K562 (cell line): ENCODE results near the gene PARD3B. TPM values are rescaled to one million over a fixed set of nuclear protein-coding genes. Genes with fewer than 3 reads are reported as not detected.

Source experiments
- ATAC-seq: fragments of 200-7000 bp; cut with Tn5 transposase; 3 replicates; pipeline ENCODE4 v1.9.1; 2020; ENCODE audit warnings: moderate library complexity
- BruUV-seq: library from RNA; stranded (reverse); fragments of 400-500 nt; replicated peaks from 2 replicates; lab custom pipeline; 2021; lab: Mats Ljungman, UMichigan
- CTCF ChIA-PET: fragments of 300-600 bp; formaldehyde crosslinking; extraction: SDS; loops from one replicate; lab custom pipeline; 2021; ENCODE audit warnings: low intra/inter-chr PET ratio; lab: Yijun Ruan, JAX
- POLR2A ChIA-PET: fragments of 300-600, 350-650 bp; sonication (Branson Sonifier 250); formaldehyde crosslinking; extraction: SDS; loops from one replicate; lab custom pipeline; 2021; ENCODE audit warnings: antibody characterized with exemption, inconsistent platforms; lab: Yijun Ruan, JAX
- DNase-seq, 4 experiments: peaks; one replicate each; pipeline versions ENCODE4 v3.0.0 to v3.0.0-alpha.2; 2011 to 2018; ENCODE audit warnings: low spot score in 3 of 4, mixed read lengths in 3 of 4; ENCODE audit errors: extremely low read depth in 1 of 4
- FAIRE-seq: peaks from 2 replicates; lab custom pipeline; 2011; peaks lifted over from hg19 to GRCh38; lab: Jason Lieb, UNC
- H2AFZ ChIP-seq: 2 replicates; pipeline ENCODE4 v1.6.0; 2011; ENCODE audit warnings: low read depth, low read length, control low read depth, inconsistent platforms
- H3K27ac ChIP-seq: fragments of 200-600 bp; 3 replicates; pipeline ENCODE4 v1.8.0; 2011; ENCODE audit warnings: low read depth, mild to moderate bottlenecking, control low read depth, inconsistent platforms, low read length, moderate library complexity, mixed read lengths; ENCODE audit errors: extremely low read depth
- H3K27me3 ChIP-seq, 2 experiments: fragments of 300-600 bp in 1 of 2; 2 replicates in 1 of 2; 3 replicates in 1 of 2; pipeline versions ENCODE4 v1.6.0 to v1.8.0; 2011; ENCODE audit warnings: inconsistent platforms in 2 of 2, low read length in 2 of 2, mild to moderate bottlenecking in 1 of 2, mixed read lengths in 1 of 2, moderate library complexity in 1 of 2; ENCODE audit not compliant: control insufficient read depth in 2 of 2, insufficient read depth in 2 of 2
- H3K36me3 ChIP-seq: fragments of 300-600 bp; 3 replicates; pipeline ENCODE4 v1.8.0; 2011; ENCODE audit warnings: mild to moderate bottlenecking, low read length, inconsistent platforms; ENCODE audit not compliant: control insufficient read depth, insufficient read depth
- H3K4me1 ChIP-seq, 2 experiments: fragments of 200-600 bp in 1 of 2; replicated peaks in 1 of 2; 2 replicates in 1 of 2; 3 replicates in 1 of 2; pipeline versions ENCODE4 v1.5.1 to v1.8.0; 2011; ENCODE audit warnings: inconsistent platforms in 2 of 2, low read length in 2 of 2, mild to moderate bottlenecking in 1 of 2, mixed read lengths in 1 of 2, moderate library complexity in 1 of 2; ENCODE audit not compliant: control insufficient read depth in 2 of 2, insufficient read depth in 2 of 2
- H3K4me2 ChIP-seq: 2 replicates; pipeline ENCODE4 v1.6.1; 2011; ENCODE audit warnings: low read length, control low read depth, inconsistent platforms, mixed read lengths; ENCODE audit not compliant: insufficient read depth
- H3K4me3 ChIP-seq: fragments of 200-600 bp; sonication (generic), shearing (Covaris generic); 2 replicates; pipeline ENCODE4 v1.5.1; 2016; ENCODE audit warnings: control low read depth, inconsistent platforms
- H3K79me2 ChIP-seq: fragments of 200-600 bp; 3 replicates; pipeline ENCODE4 v1.8.0; 2011; ENCODE audit warnings: low read length, inconsistent platforms; ENCODE audit not compliant: control insufficient read depth, insufficient read depth
- H3K9ac ChIP-seq, 2 experiments: 2 replicates each; pipeline versions ENCODE4 v1.6.0 to v1.6.1; 2011; ENCODE audit warnings: low read depth in 2 of 2, low read length in 2 of 2, control low read depth in 1 of 2, inconsistent platforms in 1 of 2, mild to moderate bottlenecking in 1 of 2, mixed read lengths in 1 of 2; ENCODE audit not compliant: insufficient read depth in 1 of 2
- H3K9me1 ChIP-seq: one replicate; pipeline ENCODE4 v1.6.0; 2011; ENCODE audit warnings: inconsistent platforms, mild to moderate bottlenecking, low read length, moderate library complexity; ENCODE audit not compliant: control insufficient read depth, insufficient read depth
- H3K9me3 ChIP-seq: replicated peaks from 2 replicates; pipeline ENCODE4 v1.5.1; 2011; ENCODE audit warnings: low read depth, low read length, inconsistent platforms; ENCODE audit not compliant: control insufficient read depth, insufficient read depth
- H4K20me1 ChIP-seq: replicated peaks from 2 replicates; pipeline ENCODE4 v1.6.1; 2011; ENCODE audit warnings: low read length, inconsistent platforms, mixed read lengths; ENCODE audit not compliant: control insufficient read depth, insufficient read depth
- SRF ChIP-seq, 2 experiments: fragments of 250-450, 450-650 bp in 1 of 2; sonication (Bioruptor Pico) in 1 of 2; sonication (generic) in 1 of 2; formaldehyde crosslinking; IDR thresholded peaks; 2 replicates each; pipeline versions ENCODE4 v1.5.0 to v1.5.1; 2020 to 2022; ENCODE audit warnings: mild to moderate bottlenecking in 1 of 2, missing genetic modification reagents in 1 of 2
- TSHZ1 ChIP-seq: fragments of 250-450 bp; sonication (Bioruptor Pico); IDR thresholded peaks from 2 replicates; pipeline ENCODE4 v1.4.0; 2020; ENCODE audit warnings: mild to moderate bottlenecking, moderate library complexity
- WGBS: fragments of 100-300 bp; shearing (Covaris generic); methylation state at CpG from one replicate; pipeline ENCODE4 v1.1.6; 2016; ENCODE audit warnings: low coverage, mixed read lengths; ENCODE audit not compliant: insufficient coverage; ENCODE audit errors: missing lambda C conversion rate; 5-methylcytosine and 5-hydroxymethylcytosine counted together
- in situ Hi-C: fragments of 300-500 bp; cut with MboI; formaldehyde crosslinking; loops from 4 replicates; pipeline ENCODE4 v1.15.0; 2018; ENCODE audit warnings: inconsistent platforms, mixed read lengths
- intact Hi-C: fragments of 100-400 bp; cut with micrococcal nuclease; formaldehyde crosslinking; loops from 2 replicates; pipeline ENCODE4 v1.14.2; 2022
- polyA plus RNA-seq, 8 experiments: library from polyadenylated mRNA; depleted of rRNA in 4 of 8; stranded (reverse) in 5 of 8; unstranded in 3 of 8; fragments of >200 nt; fragmentation: Nextera tagmentation in 2 of 8; fragmentation: Illumina TruSeq in 1 of 8; extraction: Ambion mirVana in 2 of 8; extraction: Trizol in 1 of 8; gene quantifications; 2 replicates each; pipeline versions ENCODE4 v1.2.1 to v1.2.3, GENCODE V29; 2011 to 2014; ENCODE audit warnings: inconsistent platforms in 1 of 8, missing spikeins in 1 of 8
- total RNA-seq, 7 experiments: library from RNA; depleted of rRNA in 6 of 7; stranded (reverse); fragments of >200 nt in 6 of 7; fragmentation: Illumina TruSeq in 2 of 7; extraction: Trizol in 2 of 7; gene quantifications; 2 replicates each; pipeline versions ENCODE4 v1.2.1 to v1.2.3, GENCODE V29; 2011 to 2021; ENCODE audit warnings: low replicate concordance in 1 of 7

PARD3B gene
- total and polyA plus RNA-seq, 9 of the 15 experiments (the other 6 are each of a cell fraction or from before 2014, with no cell fraction given), result 0.15 to 3.0 (median 1.1) TPM

GRCh38 chr2:205619600-205619999 is 1074.3 kb downstream of the PARD3B start:
- Histone ChIP-seq H4K20me1 (no peaks in the 10 kb centered on the region), H3K79me2 (no peaks in the 10 kb centered on the region), H3K27me3 (peaks cover 0 to 6% of the 10 kb centered on the region in 2 experiments; a peak in 1 of 5 replicates)
- FAIRE-seq (no peak), DNase-seq (no peak)
- intact Hi-C loops, result no loop called here
- TF ChIP-seq SRF (CRISPR knock-in tag; IDR thresholded peaks at IDR 0.05) (no peak), TSHZ1 (CRISPR knock-in tag) (no peak)
- TF ChIP-seq, all 486 proteins: peak for 0
- in situ Hi-C loops, result no loop called here
- no TSS peak for BruUV-seq
- H3K36me3 ChIP-seq, result no peaks in the 10 kb centered on the region
- ChIA-PET CTCF (no interaction called here), POLR2A (interaction anchor here (0.7 kb wide), 2 partner anchors 217 to 325 kb away, joined by 3 to 4 read pairs; no protein-coding TSS in a partner anchor)
- no peak overlapping the region for H3K9ac ChIP-seq
- H3K9me1 ChIP-seq, result no peaks in the 10 kb centered on the region
- no peak for ATAC-seq
- H2AFZ ChIP-seq, result no peak overlapping the region
- H3K4me2 ChIP-seq, result no peak overlapping the region
- no peaks in the 10 kb centered on the region for H3K9me3 ChIP-seq
- no peak overlapping the region for H3K27ac ChIP-seq
- WGBS, result 0% methylated on average over 1 of the region's 1 CpG
- no peak overlapping the region for H3K4me3 ChIP-seq
- no peaks in the 10 kb centered on the region for H3K4me1 ChIP-seq
